IMR-90 (cell line): Measurements from ENCODE around the gene AGTR1. TPM values are rescaled to one million over a fixed set of nuclear protein-coding genes. Genes with fewer than 3 reads are reported as not detected.

Experiments used
- ATAC-seq: fragments of 200-7000 bp; cut with Tn5 transposase; 2 replicates; pipeline ENCODE4 v1.9.1; 2020; ENCODE audit warnings: low read depth, mild to moderate bottlenecking, moderate library complexity
- BruUV-seq: library from RNA; stranded (reverse); fragments of 400-500 nt; replicated peaks from 2 replicates; lab custom pipeline; 2021; lab: Mats Ljungman, UMichigan
- CTCF ChIA-PET: fragments of 300-600 bp; formaldehyde crosslinking; extraction: SDS; loops from one replicate; lab custom pipeline; 2021; ENCODE audit warnings: antibody characterized with exemption; lab: Yijun Ruan, JAX
- POLR2A ChIA-PET: fragments of 300-600 bp; sonication (Branson Sonifier 250); formaldehyde crosslinking; loops from one replicate; lab custom pipeline; 2022; ENCODE audit warnings: antibody characterized with exemption; ENCODE audit not compliant: unreplicated experiment; lab: Charles Lee
- DNase-seq: peaks from one replicate; pipeline ENCODE4 v3.0.0; 2013
- H2AFZ ChIP-seq: replicated peaks from 2 replicates; pipeline ENCODE3; 2013; ENCODE audit warnings: low read length, mild to moderate bottlenecking; ENCODE audit not compliant: poor library complexity
- H2AK5ac ChIP-seq: 2 replicates; pipeline ENCODE4 v1.6.1; 2013; ENCODE audit warnings: low read depth, low read length, inconsistent platforms
- H2AK9ac ChIP-seq: replicated peaks from 2 replicates; pipeline ENCODE3; 2013; ENCODE audit warnings: mild to moderate bottlenecking, low read depth, low read length, moderate library complexity; ENCODE audit not compliant: poor library complexity
- H2BK120ac ChIP-seq: 2 replicates; pipeline ENCODE4 v1.6.1; 2013; ENCODE audit warnings: low read depth, low read length, inconsistent platforms
- H2BK15ac ChIP-seq: 3 replicates; pipeline ENCODE4 v1.6.1; 2013; ENCODE audit warnings: low read depth, low read length, inconsistent platforms
- H2BK20ac ChIP-seq: 2 replicates; pipeline ENCODE4 v1.6.1; 2013; ENCODE audit warnings: low read depth, mild to moderate bottlenecking, inconsistent platforms, low read length, moderate library complexity
- H2BK5ac ChIP-seq: 2 replicates; pipeline ENCODE4 v1.6.1; 2013; ENCODE audit warnings: mild to moderate bottlenecking, low read depth, low read length, inconsistent platforms; ENCODE audit not compliant: poor library complexity, severe bottlenecking
- H3K14ac ChIP-seq: replicated peaks from 2 replicates; pipeline ENCODE4 v1.6.1; 2013; ENCODE audit warnings: low read depth, low read length, inconsistent platforms
- H3K18ac ChIP-seq: 2 replicates; pipeline ENCODE4 v1.6.1; 2013; ENCODE audit warnings: low read depth, low read length, control low read depth
- H3K23ac ChIP-seq: 2 replicates; pipeline ENCODE4 v1.6.1; 2013; ENCODE audit warnings: low read depth, low read length, inconsistent platforms
- H3K27ac ChIP-seq: 2 replicates; pipeline ENCODE4 v1.5.1; 2013; ENCODE audit warnings: mild to moderate bottlenecking, control low read depth, low read length; ENCODE audit not compliant: insufficient read depth
- H3K27me3 ChIP-seq: 2 replicates; pipeline ENCODE4 v1.6.1; 2013; ENCODE audit warnings: low read length; ENCODE audit not compliant: control insufficient read depth, insufficient read depth
- H3K36me3 ChIP-seq: 2 replicates; pipeline ENCODE4 v1.6.1; 2013; ENCODE audit warnings: low read length, mixed read lengths; ENCODE audit not compliant: control insufficient read depth, insufficient read depth
- H3K4ac ChIP-seq: 2 replicates; pipeline ENCODE4 v1.6.1; 2013; ENCODE audit warnings: low read depth, low read length, inconsistent platforms
- H3K4me1 ChIP-seq: 2 replicates; pipeline ENCODE4 v1.6.1; 2013; ENCODE audit warnings: low read length, mixed read lengths; ENCODE audit not compliant: control insufficient read depth, insufficient read depth
- H3K4me2 ChIP-seq: 2 replicates; pipeline ENCODE4 v1.6.1; 2013; ENCODE audit warnings: low read depth, mild to moderate bottlenecking, control low read depth, low read length, moderate library complexity
- H3K4me3 ChIP-seq: 2 replicates; pipeline ENCODE4 v1.5.1; 2013; ENCODE audit warnings: low read depth, mild to moderate bottlenecking, control low read depth, low read length, moderate library complexity; ENCODE audit not compliant: insufficient read depth
- H3K56ac ChIP-seq: 2 replicates; pipeline ENCODE4 v1.6.1; 2013; ENCODE audit warnings: low read length, inconsistent platforms; ENCODE audit not compliant: insufficient read depth; ENCODE audit errors: extremely low read depth
- H3K79me1 ChIP-seq, 2 experiments: 2 replicates each; pipeline ENCODE4 v1.6.1; 2013; ENCODE audit warnings: low read length in 2 of 2, inconsistent platforms in 1 of 2, low read depth in 1 of 2
- H3K9ac ChIP-seq: 2 replicates; pipeline ENCODE4 v1.6.1; 2013; ENCODE audit warnings: low read depth, low read length, control low read depth
- H3K9me1 ChIP-seq: 2 replicates; pipeline ENCODE4 v1.6.1; 2013; ENCODE audit warnings: low read length, inconsistent platforms; ENCODE audit not compliant: insufficient read depth
- H3K9me3 ChIP-seq: 2 replicates; pipeline ENCODE4 v1.6.1; 2013; ENCODE audit warnings: low read length; ENCODE audit not compliant: control insufficient read depth, insufficient read depth
- H4K20me1 ChIP-seq: 2 replicates; pipeline ENCODE4 v1.6.1; 2013; ENCODE audit warnings: low read length, inconsistent platforms; ENCODE audit not compliant: insufficient read depth
- H4K5ac ChIP-seq: 2 replicates; pipeline ENCODE4 v1.6.1; 2013; ENCODE audit warnings: mild to moderate bottlenecking, low read depth, low read length, control low read depth
- H4K8ac ChIP-seq, 2 experiments: 2 replicates each; pipeline ENCODE4 v1.6.1; 2013; ENCODE audit warnings: low read depth in 2 of 2, low read length in 2 of 2, control low read depth in 1 of 2, inconsistent platforms in 1 of 2
- H4K91ac ChIP-seq: 2 replicates; pipeline ENCODE4 v1.6.1; 2013; ENCODE audit warnings: low read depth, low read length, inconsistent platforms; ENCODE audit not compliant: insufficient read depth
- FOS ChIP-seq: fragments of 150-350 bp; IDR thresholded peaks from 2 replicates; pipeline ENCODE4 v1.6.1; 2016; ENCODE audit warnings: low read depth, low read length
- MAZ ChIP-seq: IDR thresholded peaks from 2 replicates; pipeline ENCODE4 v1.6.1; 2012; ENCODE audit warnings: low read depth, mild to moderate bottlenecking, low read length, improper control_type of control experiment, moderate library complexity, borderline replicate concordance
- WGBS, 2 experiments: methylation state at CpG; one replicate each; pipeline versions ENCODE4 v1.1.5 to v1.1.7; 2013; ENCODE audit warnings: missing lambda C conversion rate in 2 of 2; ENCODE audit not compliant: insufficient read length in 1 of 2; ENCODE audit errors: extremely low coverage in 2 of 2; 5-methylcytosine and 5-hydroxymethylcytosine counted together
- dilution Hi-C: fragments of 300-500 bp; cut with HindIII; formaldehyde crosslinking; loops from one replicate; pipeline ENCODE4 v1.14.3; 2018; ENCODE audit warnings: low sequenced_read_pairs; ENCODE audit not compliant: unreplicated experiment
- in situ Hi-C: fragments of 300-500 bp; cut with MboI; formaldehyde crosslinking; loops from 3 replicates; pipeline ENCODE4 v1.14.3; 2019; ENCODE audit warnings: low sequenced_read_pairs, inconsistent platforms, mixed read lengths
- intact Hi-C: fragments of 100-400 bp; cut with micrococcal nuclease; formaldehyde crosslinking; loops from 2 replicates; pipeline ENCODE4 v1.10.0; 2022
- polyA plus RNA-seq, 3 experiments: library from polyadenylated mRNA; depleted of rRNA; stranded (reverse); fragments of >200 nt; gene quantifications; 2 replicates each; pipeline ENCODE4 v1.2.3, GENCODE V29; 2012; ENCODE audit warnings: low replicate concordance in 1 of 3
- total RNA-seq: library from RNA; depleted of rRNA; stranded (reverse); fragments of >200 nt; gene quantifications from 2 replicates; pipeline ENCODE4 v1.2.3, GENCODE V29; 2012

Gene AGTR1
- total and polyA plus RNA-seq, 2 of the 4 experiments (the other 2 are of a cell fraction) = 2.2 to 2.7 TPM

- Histone ChIP-seq H3K4me2 (no peak overlapping the region), H3K14ac (no peak overlapping the region), H3K56ac (no peak overlapping the region), H2BK120ac (no peak overlapping the region), H3K18ac (no peak overlapping the region), H3K4ac (no peak overlapping the region), H2AK9ac (no peak overlapping the region), H4K8ac (no peak overlapping the region), H2BK5ac (no peak overlapping the region), H2AFZ (no peak overlapping the region), H4K5ac (no peak overlapping the region), H2AK5ac (no peak overlapping the region), H3K9ac (no peak overlapping the region), H3K27me3 (no peaks in the 10 kb centered on the region), H3K79me1 (no peaks in the 10 kb centered on the region), H4K20me1 (no peaks in the 10 kb centered on the region), H2BK20ac (no peak overlapping the region), H3K4me1 (no peaks in the 10 kb centered on the region), H3K9me3 (no peaks in the 10 kb centered on the region), H3K36me3 (no peaks in the 10 kb centered on the region), H4K91ac (no peak overlapping the region), H3K9me1 (no peaks in the 10 kb centered on the region), H3K4me3 (no peak overlapping the region), H3K23ac (no peak overlapping the region), H3K27ac (no peak overlapping the region), H2BK15ac (no peak overlapping the region)
- intact Hi-C loops (no loop called here), dilution Hi-C loops (no loop called here), in situ Hi-C loops (loop anchor here (10.0 kb wide), 1 partner anchor 397 kb away; no protein-coding TSS in a partner anchor)
- ATAC-seq (no peak; the same call in 1 of the 2 replicates), DNase-seq (peak; percentile 47)
- ChIA-PET POLR2A (no interaction called here), CTCF (interaction anchor here (0.5 kb wide), 1 partner anchor 209 kb away, joined by 3 read pairs; no protein-coding TSS in a partner anchor)
- BruUV-seq = no TSS peak
- WGBS, 2 experiments = no CpG with 5 or more reads among the region's 1 CpG
- TF ChIP-seq MAZ = no peak
- TF ChIP-seq FOS = 0 out of 2 replicates have a peak, but pooled peaks have one; percentile 21
Measured at GRCh38 chr3:148711981-148712666, 14.4 kb downstream of the AGTR1 start.
